ENCODE data around the gene PCDHB5.
"Not testable (repeated sequence)": the region's sequence is repeated elsewhere in the genome, so short reads cannot be mapped to it uniquely, and the experiment has no call there.

- TF ChIP-seq MTF2 (CRISPR knock-in tag; IDR thresholded peaks at IDR 0.05; ENCODE audit: borderline replicate concordance); ERF (CRISPR knock-in tag; IDR thresholded peaks at IDR 0.05): not testable (repeated sequence)
- TF ChIP-seq, protein P1, sequence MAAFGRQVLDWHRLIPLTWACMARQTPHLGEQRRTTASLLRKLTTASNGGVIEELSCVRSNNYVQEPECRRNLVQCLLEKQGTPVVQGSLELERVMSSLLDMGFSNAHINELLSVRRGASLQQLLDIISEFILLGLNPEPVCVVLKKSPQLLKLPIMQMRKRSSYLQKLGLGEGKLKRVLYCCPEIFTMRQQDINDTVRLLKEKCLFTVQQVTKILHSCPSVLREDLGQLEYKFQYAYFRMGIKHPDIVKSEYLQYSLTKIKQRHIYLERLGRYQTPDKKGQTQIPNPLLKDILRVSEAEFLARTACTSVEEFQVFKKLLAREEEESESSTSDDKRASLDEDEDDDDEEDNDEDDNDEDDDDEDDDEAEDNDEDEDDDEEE (CRISPR knock-in tag; IDR thresholded peaks at IDR 0.05) = not testable (repeated sequence)
Observed at GRCh38 chr5:141096181-141096580, 38.8 kb upstream of the PCDHB5 start.
